GM19395 (cell line): Measurements from ENCODE around the gene ZNF385C.

ENCODE experiments used
- ATAC-seq: cut with Tn5 transposase; IDR thresholded peaks from one replicate; pipeline ENCODE4 v1.9.1; 2021; ENCODE audit warnings: mild to moderate bottlenecking, moderate library complexity; ENCODE audit not compliant: unreplicated experiment

The ZNF385C gene

GRCh38 chr17:42051645-42052044 lies 46.6 kb downstream of the ZNF385C start:
- ATAC-seq = no peak

- no peak for ATAC-seq
Observed at GRCh38 chr17:42051013-42051400, 47.3 kb downstream of the ZNF385C start.

- ATAC-seq = no peak
Observed at GRCh38 chr17:42050393-42051012, 47.8 kb downstream of the ZNF385C start, which contains the start of gene C17orf113. Gene C17orf113, minus strand, starts transcription at chr17:42050601. Its CDS starts 7,225 bp downstream, at chr17:42043376.

- ATAC-seq = no peak
Observed at GRCh38 chr17:42049834-42050392, 48.4 kb downstream of the ZNF385C start.

- no peak for ATAC-seq
Observed at GRCh38 chr17:42047343-42047742, 50.9 kb downstream of the ZNF385C start.

- ATAC-seq = no peak
Observed at GRCh38 chr17:42045719-42046118, 52.6 kb downstream of the ZNF385C start.

- no peak for ATAC-seq
Observed at GRCh38 chr17:42042598-42043319, 55.5 kb downstream of the ZNF385C start.

GRCh38 chr17:42041619-42042018 lies 56.7 kb downstream of the ZNF385C start:
- no peak for ATAC-seq

- ATAC-seq = no peak
Observed at GRCh38 chr17:42040818-42041217, 57.5 kb downstream of the ZNF385C start.

GRCh38 chr17:42039794-42040763 lies 58.2 kb downstream of the ZNF385C start:
- no peak for ATAC-seq

- ATAC-seq = no peak
Observed at GRCh38 chr17:42038221-42038973, 59.9 kb downstream of the ZNF385C start.

- ATAC-seq = no peak
Observed at GRCh38 chr17:42034059-42034458, 64.2 kb downstream of the ZNF385C start.

GRCh38 chr17:42031584-42031983 lies 66.7 kb downstream of the ZNF385C start:
- no peak for ATAC-seq

- ATAC-seq = no peak
Observed at GRCh38 chr17:42028791-42029127, 69.5 kb downstream of the ZNF385C start.

GRCh38 chr17:42027961-42028790 lies 70.1 kb downstream of the ZNF385C start:
- no peak for ATAC-seq

- ATAC-seq = no peak
Observed at GRCh38 chr17:42027590-42027889, 70.7 kb downstream of the ZNF385C start.

GRCh38 chr17:42026857-42027589 lies 71.2 kb downstream of the ZNF385C start:
- ATAC-seq = no peak

GRCh38 chr17:42025936-42026335 lies 72.3 kb downstream of the ZNF385C start:
- no peak for ATAC-seq

- no peak for ATAC-seq
Observed at GRCh38 chr17:42025191-42025579, 73.1 kb downstream of the ZNF385C start.
